SK-N-SH treated with all-trans-retinoic acid at 6 μM for 48 hours (cell line): ENCODE data around the gene GRIN1.

Experiments used
- BACH2 ChIP-seq: fragments of 250-450 bp; sonication (Bioruptor Pico); IDR thresholded peaks from 2 replicates; pipeline ENCODE4 v1.9.0; 2021; ENCODE audit warnings: mild to moderate bottlenecking, borderline replicate concordance
- CSRNP3 ChIP-seq: fragments of 250-450 bp; sonication (Bioruptor Pico); IDR thresholded peaks from 2 replicates; pipeline ENCODE4 v1.5.1; 2021; ENCODE audit warnings: mild to moderate bottlenecking, moderate library complexity
- ISL1 ChIP-seq: fragments of 250-450 bp; sonication (Bioruptor Pico); IDR thresholded peaks from 2 replicates; pipeline ENCODE4 v2.1.2; 2022; ENCODE audit warnings: mild to moderate bottlenecking, moderate library complexity
- RARB ChIP-seq: fragments of 250-450 bp; sonication (Bioruptor Pico); IDR thresholded peaks from 2 replicates; pipeline ENCODE4 v1.8.0; 2021; ENCODE audit warnings: mild to moderate bottlenecking, moderate library complexity
- ZFP3 ChIP-seq: fragments of 250-450 bp; sonication (Bioruptor Pico); IDR thresholded peaks from 2 replicates; pipeline ENCODE4 v1.5.0; 2020; ENCODE audit warnings: mild to moderate bottlenecking, moderate library complexity

GRCh38 chr9:137206602-137207001 is 67.6 kb downstream of the GRIN1 start:
- TF ChIP-seq CSRNP3 (no peak), ZFP3 (CRISPR knock-in tag) (no peak), ISL1 (CRISPR knock-in tag) (no peak), BACH2 (no peak), RARB (CRISPR knock-in tag) (no peak)
